ENCODE results near the gene C9orf78. TPM values are rescaled to one million over a fixed set of nuclear protein-coding genes. Genes with fewer than 3 reads are reported as not detected.

The C9orf78 gene
- total RNA-seq, 6 experiments from 2014 or later, result 25.2 to 39.8 (median 33.5) TPM

GRCh38 chr9:129873563-129874190, 38.6 kb upstream of the C9orf78 start:
- DNase-seq (peak in 1 of 3 donors; percentile 40), ATAC-seq (no peak)
- H3K4me1 ChIP-seq, result peaks cover 0 to 11% (median 5%) of the 10 kb centered on the region in 4 donors
- peaks cover 0 to 24% (median 10%) of the 10 kb centered on the region in 4 donors for H3K36me3 ChIP-seq
- WGBS (ENCODE audit: insufficient coverage, low coverage, low lambda C conversion rate, missing lambda C conversion rate), result 57% methylated on average over 3 of the region's 16 CpGs
- H3K27me3 ChIP-seq, result no peaks in the 10 kb centered on the region
- no peak overlapping the region for H3K27ac ChIP-seq
- H3K9me3 ChIP-seq, result no peaks in the 10 kb centered on the region
- TF ChIP-seq, protein P1, sequence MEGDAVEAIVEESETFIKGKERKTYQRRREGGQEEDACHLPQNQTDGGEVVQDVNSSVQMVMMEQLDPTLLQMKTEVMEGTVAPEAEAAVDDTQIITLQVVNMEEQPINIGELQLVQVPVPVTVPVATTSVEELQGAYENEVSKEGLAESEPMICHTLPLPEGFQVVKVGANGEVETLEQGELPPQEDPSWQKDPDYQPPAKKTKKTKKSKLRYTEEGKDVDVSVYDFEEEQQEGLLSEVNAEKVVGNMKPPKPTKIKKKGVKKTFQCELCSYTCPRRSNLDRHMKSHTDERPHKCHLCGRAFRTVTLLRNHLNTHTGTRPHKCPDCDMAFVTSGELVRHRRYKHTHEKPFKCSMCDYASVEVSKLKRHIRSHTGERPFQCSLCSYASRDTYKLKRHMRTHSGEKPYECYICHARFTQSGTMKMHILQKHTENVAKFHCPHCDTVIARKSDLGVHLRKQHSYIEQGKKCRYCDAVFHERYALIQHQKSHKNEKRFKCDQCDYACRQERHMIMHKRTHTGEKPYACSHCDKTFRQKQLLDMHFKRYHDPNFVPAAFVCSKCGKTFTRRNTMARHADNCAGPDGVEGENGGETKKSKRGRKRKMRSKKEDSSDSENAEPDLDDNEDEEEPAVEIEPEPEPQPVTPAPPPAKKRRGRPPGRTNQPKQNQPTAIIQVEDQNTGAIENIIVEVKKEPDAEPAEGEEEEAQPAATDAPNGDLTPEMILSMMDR (IDR thresholded peaks at IDR 0.05), result no peak
- TF ChIP-seq POLR2A (IDR thresholded peaks at IDR 0.05), result no peak
- H3K4me3 ChIP-seq, result no peak overlapping the region
- intact Hi-C loops (cut with DNase I), result no loop called here

DNA sequence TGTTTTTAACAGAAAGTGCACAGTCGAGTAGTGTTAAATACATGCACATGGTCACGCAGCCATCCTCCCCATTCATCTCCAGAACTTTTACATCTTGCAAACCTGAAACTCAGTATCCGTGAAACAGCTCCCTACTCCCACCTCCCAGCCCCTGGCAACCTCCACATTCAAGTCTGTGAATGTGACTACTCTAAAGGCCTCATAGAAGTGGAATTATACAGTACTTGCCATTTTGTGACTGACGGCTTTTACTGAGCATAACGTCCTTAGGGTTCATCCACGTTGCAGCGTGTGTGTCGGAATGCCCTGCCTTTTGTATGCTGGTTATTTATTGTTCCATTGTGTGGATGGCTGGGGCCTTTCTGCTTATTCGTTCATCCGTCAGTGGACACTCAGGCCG, 36.0 kb upstream of the C9orf78 start:
- Histone ChIP-seq H3K4me1 (peaks cover 0 to 11% (median 5%) of the 10 kb centered on the region in 4 donors), H3K27ac (no peak overlapping the region), H3K27me3 (no peaks in the 10 kb centered on the region), H3K4me3 (no peak overlapping the region), H3K9me3 (no peaks in the 10 kb centered on the region), H3K36me3 (peaks cover 0 to 22% (median 10%) of the 10 kb centered on the region in 4 donors)
- 97% methylated on average over 9 of the region's 11 CpGs for WGBS (ENCODE audit: insufficient coverage, low coverage, low lambda C conversion rate, missing lambda C conversion rate)
- ATAC-seq, result no peak
- TF ChIP-seq, protein P1 (IDR thresholded peaks at IDR 0.05), result no peak
- no peak for TF ChIP-seq POLR2A (IDR thresholded peaks at IDR 0.05)
- no peak for DNase-seq
- intact Hi-C loops (cut with DNase I), result no loop called here

GRCh38 chr9:129869585-129870501, 34.8 kb upstream of the C9orf78 start:
- Histone ChIP-seq H3K4me1 (peaks cover 0 to 11% (median 5%) of the 10 kb centered on the region in 4 donors), H3K4me3 (no peak overlapping the region), H3K27ac (peak overlapping the region in 1 of 3 donors; percentile 3), H3K36me3 (peaks cover 0 to 16% (median 7%) of the 10 kb centered on the region in 4 donors), H3K27me3 (no peaks in the 10 kb centered on the region), H3K9me3 (no peaks in the 10 kb centered on the region)
- no peak for TF ChIP-seq POLR2A (IDR thresholded peaks at IDR 0.05)
- TF ChIP-seq, protein P1 (IDR thresholded peaks at IDR 0.05), result no peak
- DNase-seq, result peak in 1 of 3 donors; percentile 76
- intact Hi-C loops (cut with DNase I), result no loop called here
- 100% methylated on average over 1 of the region's 24 CpGs for WGBS (ENCODE audit: insufficient coverage, low coverage, low lambda C conversion rate, missing lambda C conversion rate)
- ATAC-seq, result peak; percentile 82 to 84 (median 84)

DNA sequence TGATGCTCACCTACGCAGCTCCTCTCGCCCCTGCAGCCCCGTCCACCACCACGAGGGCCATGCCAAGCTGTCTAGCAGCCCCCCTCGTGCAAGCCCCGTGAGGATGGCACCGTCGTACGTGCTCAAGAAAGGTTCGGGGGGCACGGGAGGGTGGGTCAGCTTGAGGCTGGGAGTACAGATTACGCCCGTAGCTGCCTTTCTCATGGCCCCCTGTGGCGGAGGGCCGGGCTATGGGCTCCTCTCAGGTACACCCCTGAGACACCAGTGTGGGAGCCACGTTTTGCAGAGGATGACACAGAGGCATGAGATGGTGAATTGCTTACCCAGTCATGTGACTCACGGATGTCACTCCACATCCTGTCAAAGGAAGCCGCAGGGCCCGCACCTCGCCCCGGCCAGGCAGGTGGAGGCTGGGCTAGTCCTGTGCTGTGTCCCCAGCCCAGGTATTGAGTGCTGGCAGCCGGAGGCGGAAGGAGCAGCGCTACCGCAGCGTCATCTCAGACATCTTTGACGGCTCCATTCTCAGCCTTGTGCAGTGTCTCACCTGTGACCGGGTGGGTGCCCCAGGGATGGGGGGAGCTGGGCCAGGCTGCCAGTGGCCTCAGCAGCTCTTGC, 33.9 kb upstream of the C9orf78 start:
- Histone ChIP-seq H3K36me3 (peaks cover 0 to 8% (median 5%) of the 10 kb centered on the region in 4 donors), H3K4me1 (peaks cover 0 to 11% (median 5%) of the 10 kb centered on the region in 4 donors), H3K4me3 (no peak overlapping the region), H3K9me3 (no peaks in the 10 kb centered on the region), H3K27ac (no peak overlapping the region), H3K27me3 (no peaks in the 10 kb centered on the region)
- DNase-seq (no peak), ATAC-seq (peak; percentile 47 to 64 (median 56))
- 66% methylated on average over 4 of the region's 28 CpGs for WGBS (ENCODE audit: insufficient coverage, low coverage, low lambda C conversion rate, missing lambda C conversion rate)
- TF ChIP-seq, protein P1 (IDR thresholded peaks at IDR 0.05), result no peak
- no peak for TF ChIP-seq POLR2A (IDR thresholded peaks at IDR 0.05)
- intact Hi-C loops (cut with DNase I), result no loop called here
